Activated naive CD8-positive, alpha-beta T cell treated with anti-CD3 and anti-CD28 coated beads, Interleukin-2, amount 50 U/mL, for 24 hours (primary cell): ENCODE data around the gene PTPRN2.

Experiments used
- ATAC-seq: fragments of 150-1000 bp; cut with Tn5 transposase; one replicate; pipeline ENCODE4 v1.10.0; 2021
- DNase-seq: peaks from one replicate; pipeline ENCODE4 v3.0.0; 2021
- H3K27ac Mint-ChIP-seq: one replicate; pipeline ENCODE4 v1.8.0; 2021; ENCODE audit warnings: mild to moderate bottlenecking, mixed read lengths
- H3K27me3 Mint-ChIP-seq: one replicate; pipeline ENCODE4 v1.8.0; 2021; ENCODE audit warnings: mixed read lengths
- H3K36me3 Mint-ChIP-seq: one replicate; pipeline ENCODE4 v1.8.0; 2021; ENCODE audit warnings: low read depth, mixed read lengths
- H3K4me1 Mint-ChIP-seq: one replicate; pipeline ENCODE4 v1.8.0; 2021; ENCODE audit warnings: mixed read lengths
- H3K4me3 Mint-ChIP-seq: one replicate; pipeline ENCODE4 v1.8.0; 2021; ENCODE audit warnings: mild to moderate bottlenecking, moderate library complexity, mixed read lengths
- H3K9me3 Mint-ChIP-seq: one replicate; pipeline ENCODE4 v1.8.0; 2021; ENCODE audit warnings: mixed read lengths

PTPRN2 gene

GRCh38 chr7:157955348-157955999 lies 632.1 kb downstream of the PTPRN2 start:
- Mint-ChIP-seq H3K4me3 (no peak overlapping the region), H3K27ac (no peak overlapping the region), H3K4me1 (no peaks in the 10 kb centered on the region), H3K9me3 (no peaks in the 10 kb centered on the region), H3K36me3 (no peaks in the 10 kb centered on the region), H3K27me3 (no peaks in the 10 kb centered on the region)
- no peak for DNase-seq
- no peak for ATAC-seq

DNA sequence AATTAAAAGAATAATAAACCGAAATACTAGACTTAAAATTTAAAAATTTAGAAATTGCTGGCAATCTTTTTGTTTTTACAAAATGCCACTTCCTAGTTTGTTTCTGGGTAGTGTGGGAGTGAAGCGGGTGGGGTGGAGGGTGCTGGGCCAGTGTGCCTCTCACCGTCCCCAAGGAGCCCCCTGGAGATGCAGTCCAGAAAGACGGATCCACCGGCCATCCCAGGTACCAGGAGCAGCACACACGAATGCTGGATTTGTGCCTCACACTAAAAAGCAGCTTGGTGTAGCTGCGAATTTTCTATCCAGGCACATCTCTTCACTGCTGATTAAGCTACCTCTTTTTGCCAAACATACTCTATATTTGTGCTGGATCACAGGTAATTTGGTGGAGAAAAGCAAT lies 632.7 kb downstream of the PTPRN2 start:
- no peak for ATAC-seq
- DNase-seq, result no peak
- no peaks in the 10 kb centered on the region for H3K36me3 Mint-ChIP-seq
- H3K4me3 Mint-ChIP-seq, result no peak overlapping the region
- no peaks in the 10 kb centered on the region for H3K27me3 Mint-ChIP-seq
- H3K27ac Mint-ChIP-seq, result no peak overlapping the region
- no peaks in the 10 kb centered on the region for H3K9me3 Mint-ChIP-seq
- no peaks in the 10 kb centered on the region for H3K4me1 Mint-ChIP-seq

DNA sequence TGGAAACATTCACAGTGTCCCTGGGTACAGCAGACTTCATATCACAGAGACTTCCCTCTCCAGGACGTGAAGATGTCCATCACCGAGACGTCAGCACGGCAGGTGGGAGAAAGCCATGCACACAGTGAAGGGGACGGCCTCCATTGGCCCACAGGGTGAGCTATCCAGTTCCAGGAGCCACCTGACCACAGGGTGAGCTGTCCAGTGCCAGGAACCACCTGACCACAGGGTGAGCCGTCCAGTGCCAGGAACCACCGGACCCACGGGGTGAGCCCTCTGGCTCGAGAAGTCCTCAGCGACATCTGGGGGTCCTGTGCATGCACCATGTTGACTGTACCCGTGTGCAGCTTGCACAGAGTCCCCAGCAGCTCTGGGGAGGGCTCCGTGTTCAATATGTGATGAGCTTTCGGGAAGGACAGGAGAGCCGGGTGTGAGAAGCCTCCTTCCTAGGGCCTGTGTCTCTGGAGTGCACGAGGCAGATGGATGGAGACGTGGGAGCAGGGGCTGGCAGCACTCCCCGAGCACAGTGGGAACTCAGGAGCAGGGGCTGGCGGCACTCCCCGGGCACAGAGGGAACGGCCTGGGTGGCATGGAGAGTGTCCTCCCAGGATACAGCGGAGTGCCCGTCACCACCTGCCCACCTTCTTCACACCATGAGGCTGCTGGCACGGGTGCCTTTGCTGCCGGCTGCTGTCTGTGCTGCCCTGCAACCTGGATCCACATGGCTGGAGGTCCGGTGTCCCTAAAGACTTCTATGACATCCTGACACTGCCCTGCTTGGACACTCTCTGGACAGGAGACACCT lies 634.6 kb downstream of the PTPRN2 start:
- no peak for ATAC-seq
- DNase-seq, result no peak
- no peak overlapping the region for H3K27ac Mint-ChIP-seq
- H3K27me3 Mint-ChIP-seq, result no peaks in the 10 kb centered on the region
- H3K4me1 Mint-ChIP-seq, result no peaks in the 10 kb centered on the region
- H3K4me3 Mint-ChIP-seq, result no peak overlapping the region
- H3K9me3 Mint-ChIP-seq, result peaks cover 4% of the 10 kb centered on the region
- no peaks in the 10 kb centered on the region for H3K36me3 Mint-ChIP-seq

DNA sequence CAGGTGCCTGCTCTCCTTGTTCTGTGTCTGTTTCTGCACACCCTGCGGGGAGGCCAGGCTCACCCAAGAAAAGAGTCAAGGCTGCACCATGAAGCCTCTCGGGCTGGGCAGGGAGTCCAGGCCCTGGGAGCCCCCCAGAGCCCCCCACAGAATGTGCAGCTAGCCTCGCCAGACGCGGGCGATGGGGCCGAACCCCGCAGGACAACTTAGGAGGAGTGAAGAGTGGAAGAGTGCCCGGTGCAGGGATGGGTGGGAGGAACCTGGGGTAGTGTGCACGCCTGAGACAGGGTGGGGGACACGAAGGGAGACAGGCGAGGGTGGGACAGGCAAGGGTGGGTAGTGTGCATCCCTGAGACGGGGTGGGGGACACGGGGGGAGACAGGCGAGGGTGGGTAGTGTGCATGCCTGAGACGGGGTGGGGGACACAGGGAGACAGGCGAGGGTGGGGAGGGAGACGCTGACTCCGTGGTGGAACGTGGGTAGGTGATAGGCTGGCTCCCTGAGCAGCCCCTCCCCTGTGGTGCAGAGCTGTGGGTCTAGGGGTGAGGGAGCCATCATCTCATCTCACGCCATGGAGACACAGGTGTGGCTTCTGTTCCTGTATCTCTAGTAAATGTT lies 635.5 kb downstream of the PTPRN2 start:
- DNase-seq (no peak), ATAC-seq (no peak)
- H3K27me3 Mint-ChIP-seq, result no peaks in the 10 kb centered on the region
- no peak overlapping the region for H3K27ac Mint-ChIP-seq
- no peaks in the 10 kb centered on the region for H3K36me3 Mint-ChIP-seq
- H3K4me1 Mint-ChIP-seq, result no peaks in the 10 kb centered on the region
- no peak overlapping the region for H3K4me3 Mint-ChIP-seq
- H3K9me3 Mint-ChIP-seq, result peaks cover 11% of the 10 kb centered on the region

DNA sequence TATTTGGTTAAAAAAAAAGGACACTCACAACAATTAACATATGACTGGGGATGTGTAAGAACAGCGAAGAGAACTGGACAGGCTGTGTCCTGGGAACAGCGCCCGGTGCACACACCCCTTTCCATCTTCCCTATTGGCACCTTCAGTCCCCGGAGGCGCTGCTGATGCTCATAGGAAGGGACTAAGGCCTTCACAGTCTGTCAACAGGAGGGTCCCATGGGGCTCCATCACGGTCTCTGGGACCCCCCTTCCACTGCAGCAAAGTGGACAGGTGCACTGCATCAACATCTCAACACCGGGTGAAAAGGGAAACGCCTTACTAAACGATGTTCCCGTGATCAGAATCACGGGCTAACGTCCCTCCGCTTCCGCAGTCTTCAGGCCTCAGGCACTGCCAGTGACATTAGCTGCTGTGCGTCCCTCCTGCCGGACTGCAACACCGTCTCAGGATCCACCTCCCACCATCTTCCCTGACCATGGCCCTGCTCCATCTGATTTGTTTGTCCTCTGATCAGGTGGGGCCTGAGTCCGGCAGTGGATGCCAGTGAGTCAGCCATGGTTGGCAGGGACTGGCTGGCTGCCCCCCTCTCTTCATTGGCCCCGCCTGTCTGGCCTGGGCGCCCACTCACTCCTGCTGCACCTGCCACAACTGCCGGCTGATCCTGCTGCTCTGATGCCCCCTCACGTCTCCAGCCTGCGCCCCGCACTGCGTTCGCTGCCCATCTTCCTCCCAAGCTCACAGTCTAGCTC lies 636.1 kb downstream of the PTPRN2 start:
- Mint-ChIP-seq H3K36me3 (peaks cover 1% of the 10 kb centered on the region), H3K27me3 (no peaks in the 10 kb centered on the region), H3K9me3 (peaks cover 12% of the 10 kb centered on the region), H3K4me1 (no peaks in the 10 kb centered on the region), H3K27ac (no peak overlapping the region), H3K4me3 (no peak overlapping the region)
- ATAC-seq, result no peak
- no peak for DNase-seq

DNA sequence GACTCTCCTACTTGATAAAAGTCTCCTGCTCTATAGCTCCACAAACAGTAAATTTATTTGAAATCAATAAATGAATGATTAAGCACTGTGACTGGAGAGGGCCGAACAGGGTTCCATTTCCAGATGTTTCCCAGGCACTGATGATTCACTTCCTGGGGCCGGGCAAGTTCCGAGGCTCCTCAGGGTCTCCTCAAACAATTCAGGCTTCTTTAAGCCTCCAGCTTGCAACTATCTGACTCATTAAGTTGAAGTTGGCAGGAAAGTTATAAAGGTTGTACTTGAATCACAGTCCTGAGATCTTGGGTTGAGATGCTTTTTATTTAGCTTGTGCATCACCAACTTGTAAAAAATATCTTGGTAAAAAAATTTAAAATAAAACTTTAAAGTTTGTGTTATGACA lies 637.9 kb downstream of the PTPRN2 start:
- no peak overlapping the region for H3K27ac Mint-ChIP-seq
- ATAC-seq (no peak), DNase-seq (no peak)
- no peak overlapping the region for H3K4me3 Mint-ChIP-seq
- H3K4me1 Mint-ChIP-seq, result no peaks in the 10 kb centered on the region
- H3K36me3 Mint-ChIP-seq, result peaks cover 3% of the 10 kb centered on the region
- H3K9me3 Mint-ChIP-seq, result peaks cover 16% of the 10 kb centered on the region
- H3K27me3 Mint-ChIP-seq, result no peaks in the 10 kb centered on the region

GRCh38 chr7:157947504-157947903 lies 640.1 kb downstream of the PTPRN2 start:
- Mint-ChIP-seq H3K9me3 (peaks cover 16% of the 10 kb centered on the region), H3K27me3 (no peaks in the 10 kb centered on the region), H3K27ac (no peak overlapping the region), H3K36me3 (peaks cover 3% of the 10 kb centered on the region), H3K4me1 (no peaks in the 10 kb centered on the region), H3K4me3 (no peak overlapping the region)
- ATAC-seq (no peak), DNase-seq (no peak)

DNA sequence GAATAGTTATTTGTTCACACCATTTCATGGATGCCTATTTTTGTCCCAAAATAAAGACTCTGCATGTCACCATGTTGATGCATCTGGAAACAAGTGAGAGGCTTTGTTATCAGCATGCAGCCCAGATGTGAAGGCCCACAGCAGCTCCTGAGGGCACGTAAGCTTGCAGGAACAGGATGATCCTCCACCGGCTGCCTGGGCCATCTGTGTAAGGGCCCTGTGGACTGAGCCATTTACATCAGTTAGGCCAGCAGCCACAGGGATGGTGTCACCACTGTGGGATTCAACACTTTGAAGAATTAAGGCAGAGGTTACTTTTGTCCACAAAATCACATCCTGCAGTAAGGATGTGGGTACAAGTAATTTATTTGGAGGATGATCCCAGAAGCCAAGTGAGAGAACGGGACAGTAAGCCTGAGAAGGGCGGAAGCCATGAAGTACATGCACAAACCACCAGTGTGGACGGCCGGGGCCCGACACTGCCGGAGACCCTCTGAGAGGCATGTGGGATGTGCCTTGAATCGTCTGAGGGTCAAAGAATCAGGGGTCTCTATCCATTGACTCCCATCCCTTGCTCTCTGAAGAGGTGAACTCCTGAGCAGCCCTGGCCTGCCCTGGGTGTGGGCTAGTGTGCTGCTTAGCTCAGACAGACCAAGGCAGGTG lies 641.1 kb downstream of the PTPRN2 start:
- Mint-ChIP-seq H3K36me3 (peaks cover 3% of the 10 kb centered on the region), H3K27ac (no peak overlapping the region), H3K4me1 (no peaks in the 10 kb centered on the region), H3K9me3 (peaks cover 16% of the 10 kb centered on the region), H3K27me3 (no peaks in the 10 kb centered on the region), H3K4me3 (no peak overlapping the region)
- DNase-seq (no peak), ATAC-seq (no peak)

- DNase-seq (no peak), ATAC-seq (no peak)
- Mint-ChIP-seq H3K4me1 (no peaks in the 10 kb centered on the region), H3K9me3 (peaks cover 16% of the 10 kb centered on the region), H3K27me3 (no peaks in the 10 kb centered on the region), H3K4me3 (no peak overlapping the region), H3K27ac (no peak overlapping the region), H3K36me3 (peaks cover 3% of the 10 kb centered on the region)
Measured at GRCh38 chr7:157945401-157945800, 642.2 kb downstream of the PTPRN2 start.

DNA sequence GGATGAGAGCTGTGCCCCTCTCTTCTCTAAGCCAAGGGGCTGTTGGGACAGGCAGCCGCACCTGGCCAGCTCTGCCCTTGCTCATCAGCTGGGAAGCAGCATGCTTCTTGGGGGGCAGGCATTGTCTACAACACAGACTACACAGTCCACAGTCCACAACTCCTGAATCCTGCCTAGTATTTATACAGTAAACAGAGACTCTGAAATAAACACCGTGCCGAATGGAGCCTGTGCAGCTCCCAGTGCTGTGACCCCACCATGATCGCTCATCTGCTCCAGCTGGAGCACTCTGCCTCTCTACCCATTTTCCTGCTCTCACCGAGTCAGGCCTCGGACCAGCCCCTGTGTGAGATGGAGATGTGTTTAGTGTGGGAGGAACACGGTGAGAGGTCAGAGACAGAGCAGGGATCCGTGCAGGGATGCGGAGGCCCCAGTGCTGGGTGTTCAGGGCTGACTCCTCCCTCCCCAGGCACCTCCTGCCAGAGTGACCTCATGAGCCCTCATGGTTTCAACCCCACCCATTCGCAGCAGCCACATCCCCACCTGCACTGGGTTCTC lies 642.8 kb downstream of the PTPRN2 start:
- no peak for ATAC-seq
- Mint-ChIP-seq H3K36me3 (peaks cover 3% of the 10 kb centered on the region), H3K4me3 (no peak overlapping the region), H3K4me1 (no peaks in the 10 kb centered on the region), H3K27me3 (no peaks in the 10 kb centered on the region), H3K27ac (no peak overlapping the region), H3K9me3 (peaks cover 16% of the 10 kb centered on the region)
- DNase-seq, result no peak

- DNase-seq (no peak), ATAC-seq (no peak)
- Mint-ChIP-seq H3K36me3 (peaks cover 3% of the 10 kb centered on the region), H3K4me1 (no peaks in the 10 kb centered on the region), H3K4me3 (no peak overlapping the region), H3K27ac (no peak overlapping the region), H3K27me3 (no peaks in the 10 kb centered on the region), H3K9me3 (peaks cover 16% of the 10 kb centered on the region)
Measured at GRCh38 chr7:157944051-157944450, 643.6 kb downstream of the PTPRN2 start.

- H3K27me3 Mint-ChIP-seq, result no peaks in the 10 kb centered on the region
- peaks cover 16% of the 10 kb centered on the region for H3K9me3 Mint-ChIP-seq
- no peak overlapping the region for H3K4me3 Mint-ChIP-seq
- DNase-seq (no peak), ATAC-seq (no peak)
- H3K36me3 Mint-ChIP-seq, result peaks cover 3% of the 10 kb centered on the region
- H3K27ac Mint-ChIP-seq, result no peak overlapping the region
- H3K4me1 Mint-ChIP-seq, result no peaks in the 10 kb centered on the region
Measured at GRCh38 chr7:157943561-157943960, 644.1 kb downstream of the PTPRN2 start.

- Mint-ChIP-seq H3K4me1 (no peaks in the 10 kb centered on the region), H3K9me3 (peaks cover 1% of the 10 kb centered on the region), H3K27ac (no peak overlapping the region), H3K36me3 (no peaks in the 10 kb centered on the region), H3K27me3 (no peaks in the 10 kb centered on the region), H3K4me3 (no peak overlapping the region)
- DNase-seq (no peak), ATAC-seq (no peak)
Measured at GRCh38 chr7:157941210-157941609, 646.4 kb downstream of the PTPRN2 start.

- H3K27me3 Mint-ChIP-seq, result no peaks in the 10 kb centered on the region
- H3K4me3 Mint-ChIP-seq, result no peak overlapping the region
- no peak for DNase-seq
- no peaks in the 10 kb centered on the region for H3K36me3 Mint-ChIP-seq
- no peaks in the 10 kb centered on the region for H3K4me1 Mint-ChIP-seq
- peaks cover under 1% of the 10 kb centered on the region for H3K9me3 Mint-ChIP-seq
- H3K27ac Mint-ChIP-seq, result no peak overlapping the region
- no peak for ATAC-seq
Measured at GRCh38 chr7:157940497-157940896, 647.1 kb downstream of the PTPRN2 start.
